GM21515 (cell line): ENCODE results near the gene PSMA5.
"Not testable (repeated sequence)": the region's sequence is repeated elsewhere in the genome, so short reads cannot be mapped to it uniquely, and the experiment has no call there.

Source experiments
- ATAC-seq: cut with Tn5 transposase; IDR thresholded peaks from one replicate; pipeline ENCODE4 v1.9.1; 2021; ENCODE audit not compliant: unreplicated experiment

Gene PSMA5

GRCh38 chr1:109433322-109433721 lies 7.1 kb upstream of the PSMA5 start:
- no peak for ATAC-seq

GRCh38 chr1:109432336-109432735 lies 6.1 kb upstream of the PSMA5 start:
- ATAC-seq, result no peak

GRCh38 chr1:109427171-109427467 lies 871 bp upstream of the PSMA5 start:
- ATAC-seq, result no peak

- peak; percentile 24 for ATAC-seq
Observed at GRCh38 chr1:109425391-109426280, 612 bp downstream of the PSMA5 start.

GRCh38 chr1:109423498-109423897 lies 2.8 kb downstream of the PSMA5 start:
- ATAC-seq, result no peak

GRCh38 chr1:109412551-109412950 lies 13.7 kb downstream of the PSMA5 start:
- ATAC-seq, result no peak

GRCh38 chr1:109404838-109405237 lies 21.4 kb downstream of the PSMA5 start:
- no peak for ATAC-seq

GRCh38 chr1:109402025-109402424 lies 24.2 kb downstream of the PSMA5 start:
- ATAC-seq, result no peak

GRCh38 chr1:109400035-109400655 lies 26.1 kb downstream of the PSMA5 start:
- no peak for ATAC-seq

- ATAC-seq, result no peak
Observed at GRCh38 chr1:109399326-109399957, 26.8 kb downstream of the PSMA5 start.

- no peak for ATAC-seq
Observed at GRCh38 chr1:109398343-109399225, 27.7 kb downstream of the PSMA5 start.

GRCh38 chr1:109397581-109398342 lies 28.5 kb downstream of the PSMA5 start, which contains the start of gene SORT1:
SORT1 (minus strand) TSS chr1:109397918; CDS start chr1:109397892, 26 bp downstream.
- peak; percentile 80 for ATAC-seq

- no peak for ATAC-seq
Observed at GRCh38 chr1:109396871-109397580, 29.2 kb downstream of the PSMA5 start.

- ATAC-seq, result no peak
Observed at GRCh38 chr1:109396513-109396839, 29.8 kb downstream of the PSMA5 start.

GRCh38 chr1:109395602-109396512 lies 30.4 kb downstream of the PSMA5 start:
- ATAC-seq, result no peak

GRCh38 chr1:109395282-109395599 lies 31.0 kb downstream of the PSMA5 start:
- ATAC-seq, result not testable (repeated sequence)

- no peak for ATAC-seq
Observed at GRCh38 chr1:109394591-109395281, 31.5 kb downstream of the PSMA5 start.

GRCh38 chr1:109393617-109394233 lies 32.5 kb downstream of the PSMA5 start:
- ATAC-seq, result no peak
